Panc1 (cell line): Measurements from ENCODE around the gene TTC34.

Source experiments
- CTCF ChIP-seq: fragments of 450-650 bp; IDR thresholded peaks from 2 replicates; pipeline ENCODE4 v1.5.1; 2017; ENCODE audit warnings: mild to moderate bottlenecking
- SIN3A ChIP-seq: IDR thresholded peaks from 2 replicates; pipeline ENCODE4 v1.6.1; 2012; ENCODE audit warnings: low read depth, mild to moderate bottlenecking, low read length, moderate library complexity, borderline replicate concordance; ENCODE audit not compliant: insufficient read depth

- TF ChIP-seq CTCF (no peak), SIN3A (no peak)
Observed at GRCh38 chr1:2650967-2651645, 150.4 kb downstream of the TTC34 start.
